Measurements from ENCODE around the gene MYO7A. TPM values are rescaled to one million over a fixed set of nuclear protein-coding genes. Genes with fewer than 3 reads are reported as not detected.

MYO7A gene
- total RNA-seq, 2 donors from 2014 or later, result 1.4 to 5.0 TPM

DNA sequence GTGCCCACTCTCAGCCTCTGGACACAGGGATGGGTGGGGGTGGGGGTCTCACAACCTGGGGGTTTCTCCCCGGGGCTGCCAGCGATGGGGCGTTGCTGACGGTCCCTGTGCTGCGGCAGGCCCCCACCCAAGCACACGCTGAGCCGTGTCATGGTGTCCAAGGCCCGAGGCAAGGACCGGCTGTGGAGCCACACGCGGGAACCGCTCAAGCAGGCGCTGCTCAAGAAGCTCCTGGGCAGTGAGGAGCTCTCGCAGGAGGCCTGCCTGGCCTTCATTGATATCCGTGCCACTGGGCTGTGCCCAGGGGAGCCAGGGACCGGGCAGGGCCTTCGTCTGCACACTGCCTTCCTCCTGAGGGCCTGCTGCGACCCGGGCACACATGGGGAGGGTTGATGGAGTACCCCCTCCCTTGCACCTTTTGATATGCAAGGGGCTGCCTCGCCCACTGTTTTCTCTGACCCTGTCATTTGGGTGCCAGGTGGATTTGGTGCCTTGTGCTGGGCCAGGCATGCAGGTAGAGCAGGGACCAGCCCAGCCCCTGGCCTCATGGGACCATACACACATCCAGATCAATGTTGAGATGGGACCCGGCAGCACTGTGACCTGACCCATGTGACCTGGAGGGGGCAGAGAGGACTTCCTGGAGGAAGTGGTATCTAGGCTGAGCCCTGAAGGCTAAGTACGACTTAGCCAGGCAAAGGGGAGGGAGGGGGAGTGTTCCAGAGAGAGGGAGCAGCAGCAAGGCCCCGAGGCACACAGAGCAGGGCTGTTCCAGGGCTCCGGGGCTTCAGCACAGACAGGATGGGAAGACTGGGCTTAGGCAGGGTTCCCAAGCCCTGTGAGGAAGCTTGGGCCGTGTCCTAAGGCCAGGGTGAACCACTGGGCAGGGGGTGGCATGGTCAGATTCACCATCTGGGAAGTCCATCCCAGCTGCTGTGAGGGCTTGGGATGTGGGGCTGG lies 75.2 kb downstream of the MYO7A start:
- TF ChIP-seq, protein P1, sequence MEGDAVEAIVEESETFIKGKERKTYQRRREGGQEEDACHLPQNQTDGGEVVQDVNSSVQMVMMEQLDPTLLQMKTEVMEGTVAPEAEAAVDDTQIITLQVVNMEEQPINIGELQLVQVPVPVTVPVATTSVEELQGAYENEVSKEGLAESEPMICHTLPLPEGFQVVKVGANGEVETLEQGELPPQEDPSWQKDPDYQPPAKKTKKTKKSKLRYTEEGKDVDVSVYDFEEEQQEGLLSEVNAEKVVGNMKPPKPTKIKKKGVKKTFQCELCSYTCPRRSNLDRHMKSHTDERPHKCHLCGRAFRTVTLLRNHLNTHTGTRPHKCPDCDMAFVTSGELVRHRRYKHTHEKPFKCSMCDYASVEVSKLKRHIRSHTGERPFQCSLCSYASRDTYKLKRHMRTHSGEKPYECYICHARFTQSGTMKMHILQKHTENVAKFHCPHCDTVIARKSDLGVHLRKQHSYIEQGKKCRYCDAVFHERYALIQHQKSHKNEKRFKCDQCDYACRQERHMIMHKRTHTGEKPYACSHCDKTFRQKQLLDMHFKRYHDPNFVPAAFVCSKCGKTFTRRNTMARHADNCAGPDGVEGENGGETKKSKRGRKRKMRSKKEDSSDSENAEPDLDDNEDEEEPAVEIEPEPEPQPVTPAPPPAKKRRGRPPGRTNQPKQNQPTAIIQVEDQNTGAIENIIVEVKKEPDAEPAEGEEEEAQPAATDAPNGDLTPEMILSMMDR (IDR thresholded peaks at IDR 0.05), result no peak
- H3K4me1 ChIP-seq, result no peaks in the 10 kb centered on the region
- no peaks in the 10 kb centered on the region for H3K36me3 ChIP-seq
- no peaks in the 10 kb centered on the region for H3K9me3 ChIP-seq
- no peak overlapping the region for H3K4me3 ChIP-seq
- no peaks in the 10 kb centered on the region for H3K27me3 ChIP-seq
- H3K27ac ChIP-seq, result no peak overlapping the region
- no peak for DNase-seq (ENCODE audit: low spot score)

DNA sequence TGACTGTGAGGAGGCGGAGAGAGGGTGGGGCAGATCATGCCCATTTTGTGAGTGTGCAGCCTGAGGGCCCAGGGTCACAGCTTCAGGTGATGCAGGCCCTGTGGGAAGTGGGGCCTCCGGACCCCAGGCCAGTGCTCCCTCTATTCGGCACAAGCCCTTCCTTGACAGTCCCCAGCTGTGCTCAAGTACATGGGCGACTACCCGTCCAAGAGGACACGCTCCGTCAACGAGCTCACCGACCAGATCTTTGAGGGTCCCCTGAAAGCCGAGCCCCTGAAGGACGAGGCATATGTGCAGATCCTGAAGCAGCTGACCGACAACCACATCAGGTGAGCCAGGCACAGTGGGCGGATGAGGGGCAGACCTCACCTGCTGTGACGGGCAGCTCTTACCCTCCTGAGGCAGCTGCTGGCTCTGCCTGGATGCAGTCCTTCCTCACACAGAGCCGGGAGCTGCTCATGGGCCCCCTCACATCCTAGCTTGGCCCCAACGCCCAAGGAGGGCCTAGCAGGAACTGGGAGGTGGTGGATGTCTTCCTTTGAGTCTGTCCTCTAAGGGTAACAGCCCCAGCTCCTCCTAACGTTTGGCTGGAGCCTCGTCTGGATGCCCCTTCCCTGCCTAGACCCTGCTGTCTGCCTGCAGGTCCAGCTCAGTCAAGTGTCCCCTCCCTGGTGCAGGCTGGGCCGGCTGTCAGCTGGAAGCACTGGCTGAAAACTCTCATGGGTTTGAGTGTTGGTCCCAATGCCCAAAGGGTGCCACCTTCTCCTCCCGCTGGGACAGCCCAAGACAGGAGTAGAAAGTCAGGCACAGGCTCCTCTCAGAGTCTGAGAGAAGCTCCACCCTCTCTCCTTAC lies 76.1 kb downstream of the MYO7A start:
- Histone ChIP-seq H3K4me3 (no peak overlapping the region), H3K36me3 (no peaks in the 10 kb centered on the region), H3K27me3 (no peaks in the 10 kb centered on the region), H3K9me3 (no peaks in the 10 kb centered on the region), H3K4me1 (no peaks in the 10 kb centered on the region), H3K27ac (no peak overlapping the region)
- no peak for DNase-seq (ENCODE audit: low spot score)
- TF ChIP-seq, protein P1 (IDR thresholded peaks at IDR 0.05), result no peak

DNA sequence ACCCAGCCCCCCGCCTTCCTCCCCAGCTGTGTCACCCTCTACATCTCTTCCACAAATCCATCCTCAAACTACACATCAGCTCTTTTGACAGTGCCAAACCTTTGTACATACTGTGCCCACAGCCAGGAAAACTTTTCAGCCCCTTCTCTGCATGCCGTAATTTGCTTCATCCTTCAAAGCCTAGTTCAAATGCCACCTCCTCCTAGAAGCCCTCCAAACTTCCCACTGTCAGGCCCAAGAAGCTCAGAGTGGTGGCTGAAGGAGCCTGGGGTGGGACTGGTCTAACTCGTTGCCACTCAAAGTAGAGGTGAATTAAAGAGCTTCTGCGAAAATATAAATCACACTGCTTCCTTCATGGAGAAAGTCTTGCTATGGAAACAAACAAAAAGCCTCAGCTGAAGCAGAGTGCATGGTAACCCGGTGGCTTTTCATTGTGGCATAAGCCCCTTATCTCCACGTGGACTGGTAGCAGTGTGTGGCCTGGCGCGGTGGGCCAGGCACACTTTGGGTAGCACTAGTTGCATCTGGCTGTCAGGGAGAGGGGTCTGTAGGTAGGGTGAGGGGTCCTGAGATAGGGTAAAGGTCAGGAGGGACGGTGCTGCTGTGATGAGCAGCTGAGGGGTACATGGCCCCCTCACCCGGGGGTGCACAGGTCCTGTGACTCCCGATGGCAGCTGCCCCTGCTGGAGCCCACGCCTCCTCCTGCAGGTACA lies 76.9 kb downstream of the MYO7A start:
- H3K27ac ChIP-seq, result no peak overlapping the region
- H3K4me1 ChIP-seq, result no peaks in the 10 kb centered on the region
- H3K4me3 ChIP-seq, result no peak overlapping the region
- no peaks in the 10 kb centered on the region for H3K9me3 ChIP-seq
- TF ChIP-seq, protein P1 (IDR thresholded peaks at IDR 0.05), result no peak
- DNase-seq (ENCODE audit: low spot score), result no peak
- H3K36me3 ChIP-seq, result no peaks in the 10 kb centered on the region
- no peaks in the 10 kb centered on the region for H3K27me3 ChIP-seq

DNA sequence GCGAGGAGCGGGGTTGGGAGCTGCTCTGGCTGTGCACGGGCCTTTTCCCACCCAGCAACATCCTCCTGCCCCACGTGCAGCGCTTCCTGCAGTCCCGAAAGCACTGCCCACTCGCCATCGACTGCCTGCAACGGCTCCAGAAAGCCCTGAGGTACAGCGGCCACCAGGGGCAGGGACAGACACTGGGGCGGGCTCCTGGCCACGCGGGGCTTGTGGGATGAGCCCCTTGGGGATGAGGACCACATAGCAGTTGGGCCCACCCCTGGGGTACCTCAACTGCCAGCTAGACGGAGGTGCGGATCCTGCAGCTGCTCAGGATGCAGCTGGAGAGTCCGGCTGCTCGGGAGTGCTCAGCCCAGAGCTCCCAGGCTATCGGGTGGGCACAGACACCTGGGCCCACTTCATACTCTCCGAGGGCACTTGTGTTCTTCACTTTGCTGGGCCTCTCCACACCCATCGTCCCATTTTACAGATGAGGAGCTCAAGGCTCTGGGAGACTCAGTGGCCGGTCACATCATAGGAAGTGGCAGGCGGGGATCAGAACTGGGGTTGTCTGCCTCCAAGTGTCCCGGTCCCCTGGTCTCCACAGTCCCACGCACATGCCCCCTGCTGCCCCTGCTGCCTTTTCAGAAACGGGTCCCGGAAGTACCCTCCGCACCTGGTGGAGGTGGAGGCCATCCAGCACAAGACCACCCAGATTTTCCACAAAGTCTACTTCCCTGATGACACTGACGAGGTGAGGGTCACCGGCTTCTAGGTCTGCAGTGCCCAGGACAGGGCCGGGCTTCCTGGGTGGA lies 77.6 kb downstream of the MYO7A start:
- H3K4me3 ChIP-seq, result no peak overlapping the region
- TF ChIP-seq, protein P1 (IDR thresholded peaks at IDR 0.05), result no peak
- DNase-seq (ENCODE audit: low spot score), result no peak

More for the DNA sequence above, 77.6 kb downstream of the MYO7A start:
- Histone ChIP-seq H3K4me1 (no peaks in the 10 kb centered on the region), H3K27ac (no peak overlapping the region), H3K36me3 (no peaks in the 10 kb centered on the region), H3K9me3 (no peaks in the 10 kb centered on the region), H3K27me3 (no peaks in the 10 kb centered on the region)

Data from right atrium auricular region (tissue), 2 donors.